Fibroblast of peridontal ligament (primary cell): Measurements from ENCODE around the gene CCDC141.

Source experiments
- DNase-seq: peaks from one replicate; pipeline ENCODE4 v3.0.0-alpha.2; 2010; ENCODE audit errors: extremely low read depth

Gene CCDC141

GRCh38 chr2:178782236-178782635, 267.7 kb downstream of the CCDC141 start:
- no peak for DNase-seq
